GM23338 (cell line): ENCODE data around the gene TENM4. TPM values are rescaled to one million over a fixed set of nuclear protein-coding genes. Genes with fewer than 3 reads are reported as not detected.

Experiments
- ATAC-seq: fragments of 200-7000 bp; cut with Tn5 transposase; 3 replicates; pipeline ENCODE4 v1.9.1; 2020
- DNase-seq: peaks from one replicate; pipeline ENCODE4 v3.0.0-alpha.2; 2015; ENCODE audit warnings: low spot score
- H2AFZ ChIP-seq: fragments of 200-600 bp; sonication (generic); 2 replicates; pipeline ENCODE4 v1.8.0; 2016; ENCODE audit warnings: antibody characterized with exemption, mild to moderate bottlenecking, moderate library complexity
- H3F3A ChIP-seq: fragments of 200-600 bp; sonication (generic); replicated peaks from 2 replicates; pipeline ENCODE4 v1.8.0; 2017; ENCODE audit warnings: antibody characterized with exemption, mixed run types, low read depth
- H3K27ac ChIP-seq: fragments of 200-600 bp; sonication (generic); 2 replicates; pipeline ENCODE4 v1.6.1; 2016; ENCODE audit warnings: low read depth
- H3K27me3 ChIP-seq: fragments of 200-600 bp; sonication (generic); 2 replicates; pipeline ENCODE4 v1.8.0; 2016; ENCODE audit warnings: mild to moderate bottlenecking, mixed run types, moderate library complexity; ENCODE audit not compliant: insufficient read depth
- H3K36me3 ChIP-seq: fragments of 200-600 bp; sonication (generic); 2 replicates; pipeline ENCODE4 v1.8.0; 2016; ENCODE audit warnings: mild to moderate bottlenecking; ENCODE audit not compliant: insufficient read depth
- H3K4me1 ChIP-seq: fragments of 200-600 bp; sonication (generic); 2 replicates; pipeline ENCODE4 v1.8.0; 2016; ENCODE audit warnings: mild to moderate bottlenecking, moderate library complexity; ENCODE audit not compliant: insufficient read depth
- H3K4me2 ChIP-seq: fragments of 200-600 bp; sonication (generic); 2 replicates; pipeline ENCODE4 v1.7.1; 2017; ENCODE audit warnings: mixed run types
- H3K4me3 ChIP-seq: fragments of 200-600 bp; sonication (generic); 2 replicates; pipeline ENCODE4 v1.6.1; 2016; ENCODE audit warnings: mixed run types
- H3K79me2 ChIP-seq: fragments of 200-600 bp; sonication (generic); replicated peaks from 2 replicates; pipeline ENCODE4 v1.8.0; 2017; ENCODE audit warnings: mild to moderate bottlenecking; ENCODE audit not compliant: insufficient read depth
- H3K9me2 ChIP-seq: fragments of 200-600 bp; sonication (generic); 2 replicates; pipeline ENCODE4 v1.8.0; 2017; ENCODE audit not compliant: insufficient read depth
- H4K20me1 ChIP-seq: fragments of 200-600 bp; sonication (generic); replicated peaks from 2 replicates; pipeline ENCODE4 v1.8.0; 2017; ENCODE audit warnings: mild to moderate bottlenecking; ENCODE audit not compliant: insufficient read depth
- H3K27ac Mint-ChIP-seq: 2 replicates; pipeline ENCODE4 v1.8.0; 2020; ENCODE audit warnings: inconsistent platforms, mild to moderate bottlenecking, moderate library complexity, mixed read lengths
- H3K27me3 Mint-ChIP-seq: 3 replicates; pipeline ENCODE4 v1.8.0; 2022; ENCODE audit warnings: low read depth, mild to moderate bottlenecking, moderate library complexity, mixed read lengths, inconsistent platforms; ENCODE audit not compliant: insufficient read depth, poor library complexity
- H3K36me3 Mint-ChIP-seq: 3 replicates; pipeline ENCODE4 v1.8.0; 2021; ENCODE audit warnings: low read depth, mild to moderate bottlenecking, inconsistent platforms, moderate library complexity, mixed read lengths
- H3K4me1 Mint-ChIP-seq: 3 replicates; pipeline ENCODE4 v1.8.0; 2020; ENCODE audit warnings: mild to moderate bottlenecking, inconsistent platforms, mixed read lengths
- H3K4me3 Mint-ChIP-seq: 3 replicates; pipeline ENCODE4 v1.8.0; 2021; ENCODE audit warnings: moderate library complexity, mild to moderate bottlenecking, inconsistent platforms, mixed read lengths
- H3K9me3 Mint-ChIP-seq: 3 replicates; pipeline ENCODE4 v1.8.0; 2020; ENCODE audit warnings: moderate library complexity, mild to moderate bottlenecking, inconsistent platforms, mixed read lengths
- CREB1 ChIP-seq: fragments of 250-450 bp; sonication (Bioruptor Pico); IDR thresholded peaks from 2 replicates; pipeline ENCODE4 v1.5.0; 2020; ENCODE audit warnings: low read depth, mild to moderate bottlenecking, moderate library complexity
- EZH2phosphoT487 ChIP-seq: fragments of 200-600 bp; sonication (generic); IDR thresholded peaks from one replicate; pipeline ENCODE4 v1.8.1; 2018; ENCODE audit warnings: antibody characterized with exemption; ENCODE audit not compliant: unreplicated experiment
- JUNB ChIP-seq: IDR thresholded peaks from one replicate; pipeline ENCODE4 v1.6.1; 2016; ENCODE audit warnings: antibody characterized with exemption; ENCODE audit not compliant: unreplicated experiment
- POLR2AphosphoS5 ChIP-seq: IDR thresholded peaks from 2 replicates; pipeline ENCODE4 v1.6.1; 2016; ENCODE audit warnings: antibody characterized with exemption, low read depth
- STAT1 ChIP-seq: IDR thresholded peaks from one replicate; pipeline ENCODE4 v1.6.1; 2016; ENCODE audit warnings: antibody characterized with exemption; ENCODE audit not compliant: unreplicated experiment
- ZNF114 ChIP-seq: fragments of 250-450 bp; sonication (Bioruptor Pico); IDR thresholded peaks from 2 replicates; pipeline ENCODE4 v1.5.0; 2020; ENCODE audit warnings: mild to moderate bottlenecking, moderate library complexity
- ZNF331 ChIP-seq: fragments of 250-450 bp; sonication (Bioruptor Pico); IDR thresholded peaks from 2 replicates; pipeline ENCODE4 v1.5.0; 2020; ENCODE audit warnings: low read depth, mild to moderate bottlenecking, moderate library complexity
- polyA plus RNA-seq: library from polyadenylated mRNA; unstranded; fragments of >200 nt; fragmentation: Nextera tagmentation; extraction: Ambion mirVana; gene quantifications from 2 replicates; pipeline ENCODE4 v1.2.1, GENCODE V29; 2016
- total RNA-seq: library from RNA; depleted of rRNA; stranded (reverse); fragments of >200 nt; shearing (Covaris generic); gene quantifications from 2 replicates; pipeline ENCODE4 v1.2.3, GENCODE V29; 2014
- TF ChIP-seq, protein P1 (sequence below): IDR thresholded peaks from 2 replicates; pipeline ENCODE4 v1.6.1; 2016; ENCODE audit warnings: antibody characterized with exemption
- TF ChIP-seq, protein P2 (sequence below), 2 experiments: fragments of 200-600 bp in 1 of 2; sonication (generic) in 1 of 2; conservative IDR thresholded peaks; 2 replicates each; pipeline versions ENCODE4 v1.5.1 to v1.6.1; 2016 to 2017; ENCODE audit warnings: antibody characterized with exemption in 2 of 2, low read depth in 2 of 2, mild to moderate bottlenecking in 2 of 2, moderate library complexity in 1 of 2
- TF ChIP-seq, protein P3 (sequence below): fragments of 250-450 bp; sonication (Bioruptor Pico); IDR thresholded peaks from 2 replicates; pipeline ENCODE4 v1.5.0; 2020; ENCODE audit warnings: mild to moderate bottlenecking, moderate library complexity
- TF ChIP-seq, protein P4 (sequence below): IDR thresholded peaks from one replicate; pipeline ENCODE4 v1.6.1; 2018; ENCODE audit warnings: antibody characterized with exemption; ENCODE audit not compliant: unreplicated experiment

The TENM4 gene
- total and polyA plus RNA-seq, 2 experiments from 2014 or later, result 7.3 TPM

DNA sequence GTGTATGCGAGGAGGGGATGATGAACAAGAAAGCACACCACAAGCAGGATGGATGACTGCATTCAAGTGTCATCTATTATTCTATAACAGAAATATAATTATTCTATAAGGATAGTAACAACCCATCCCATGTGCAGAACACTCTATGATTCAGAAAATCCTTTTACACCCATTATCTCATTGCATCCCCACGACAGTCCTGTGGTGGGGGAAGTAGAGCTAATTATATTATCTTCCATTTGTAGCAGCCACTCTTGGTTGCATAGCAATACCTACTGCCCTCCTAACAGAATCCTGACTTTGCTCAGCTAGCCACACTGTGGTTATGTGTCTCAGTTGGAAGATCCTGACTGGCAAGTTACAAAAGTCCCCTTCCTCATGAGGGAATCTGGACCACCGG, 459.7 kb downstream of the TENM4 start:
- H4K20me1 ChIP-seq, result no peaks in the 10 kb centered on the region
- H3K36me3 ChIP-seq, result no peaks in the 10 kb centered on the region
- no peak overlapping the region for H3K27ac Mint-ChIP-seq
- H2AFZ ChIP-seq, result no peak overlapping the region
- H3F3A ChIP-seq, result no peaks in the 10 kb centered on the region
- no peaks in the 10 kb centered on the region for H3K4me1 ChIP-seq
- H3K4me2 ChIP-seq, result no peak overlapping the region
- no peaks in the 10 kb centered on the region; the same call in 2 of the 3 replicates for H3K36me3 Mint-ChIP-seq
- DNase-seq (no peak), ATAC-seq (no peak)
- H3K79me2 ChIP-seq, result no peaks in the 10 kb centered on the region
- no peak overlapping the region for H3K27ac ChIP-seq
- no peaks in the 10 kb centered on the region for H3K9me2 ChIP-seq
- H3K4me1 Mint-ChIP-seq, result no peaks in the 10 kb centered on the region
- no peaks in the 10 kb centered on the region for H3K27me3 ChIP-seq
- H3K27me3 Mint-ChIP-seq, result peaks cover 2% of the 10 kb centered on the region
- H3K9me3 Mint-ChIP-seq, result no peaks in the 10 kb centered on the region; the same call in 2 of the 3 replicates
- no peak overlapping the region for H3K4me3 ChIP-seq
- TF ChIP-seq CREB1 (CRISPR knock-in tag), result no peak
- TF ChIP-seq, protein P1, sequence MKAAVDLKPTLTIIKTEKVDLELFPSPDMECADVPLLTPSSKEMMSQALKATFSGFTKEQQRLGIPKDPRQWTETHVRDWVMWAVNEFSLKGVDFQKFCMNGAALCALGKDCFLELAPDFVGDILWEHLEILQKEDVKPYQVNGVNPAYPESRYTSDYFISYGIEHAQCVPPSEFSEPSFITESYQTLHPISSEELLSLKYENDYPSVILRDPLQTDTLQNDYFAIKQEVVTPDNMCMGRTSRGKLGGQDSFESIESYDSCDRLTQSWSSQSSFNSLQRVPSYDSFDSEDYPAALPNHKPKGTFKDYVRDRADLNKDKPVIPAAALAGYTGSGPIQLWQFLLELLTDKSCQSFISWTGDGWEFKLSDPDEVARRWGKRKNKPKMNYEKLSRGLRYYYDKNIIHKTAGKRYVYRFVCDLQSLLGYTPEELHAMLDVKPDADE, result no peak
- no peak for TF ChIP-seq EZH2phosphoT487
- TF ChIP-seq, protein P2, sequence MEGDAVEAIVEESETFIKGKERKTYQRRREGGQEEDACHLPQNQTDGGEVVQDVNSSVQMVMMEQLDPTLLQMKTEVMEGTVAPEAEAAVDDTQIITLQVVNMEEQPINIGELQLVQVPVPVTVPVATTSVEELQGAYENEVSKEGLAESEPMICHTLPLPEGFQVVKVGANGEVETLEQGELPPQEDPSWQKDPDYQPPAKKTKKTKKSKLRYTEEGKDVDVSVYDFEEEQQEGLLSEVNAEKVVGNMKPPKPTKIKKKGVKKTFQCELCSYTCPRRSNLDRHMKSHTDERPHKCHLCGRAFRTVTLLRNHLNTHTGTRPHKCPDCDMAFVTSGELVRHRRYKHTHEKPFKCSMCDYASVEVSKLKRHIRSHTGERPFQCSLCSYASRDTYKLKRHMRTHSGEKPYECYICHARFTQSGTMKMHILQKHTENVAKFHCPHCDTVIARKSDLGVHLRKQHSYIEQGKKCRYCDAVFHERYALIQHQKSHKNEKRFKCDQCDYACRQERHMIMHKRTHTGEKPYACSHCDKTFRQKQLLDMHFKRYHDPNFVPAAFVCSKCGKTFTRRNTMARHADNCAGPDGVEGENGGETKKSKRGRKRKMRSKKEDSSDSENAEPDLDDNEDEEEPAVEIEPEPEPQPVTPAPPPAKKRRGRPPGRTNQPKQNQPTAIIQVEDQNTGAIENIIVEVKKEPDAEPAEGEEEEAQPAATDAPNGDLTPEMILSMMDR (conservative IDR thresholded peaks at IDR 0.05; ENCODE audit: low read depth in 2 of 2), result no peak
- TF ChIP-seq POLR2AphosphoS5, result no peak
- TF ChIP-seq, protein P3, sequence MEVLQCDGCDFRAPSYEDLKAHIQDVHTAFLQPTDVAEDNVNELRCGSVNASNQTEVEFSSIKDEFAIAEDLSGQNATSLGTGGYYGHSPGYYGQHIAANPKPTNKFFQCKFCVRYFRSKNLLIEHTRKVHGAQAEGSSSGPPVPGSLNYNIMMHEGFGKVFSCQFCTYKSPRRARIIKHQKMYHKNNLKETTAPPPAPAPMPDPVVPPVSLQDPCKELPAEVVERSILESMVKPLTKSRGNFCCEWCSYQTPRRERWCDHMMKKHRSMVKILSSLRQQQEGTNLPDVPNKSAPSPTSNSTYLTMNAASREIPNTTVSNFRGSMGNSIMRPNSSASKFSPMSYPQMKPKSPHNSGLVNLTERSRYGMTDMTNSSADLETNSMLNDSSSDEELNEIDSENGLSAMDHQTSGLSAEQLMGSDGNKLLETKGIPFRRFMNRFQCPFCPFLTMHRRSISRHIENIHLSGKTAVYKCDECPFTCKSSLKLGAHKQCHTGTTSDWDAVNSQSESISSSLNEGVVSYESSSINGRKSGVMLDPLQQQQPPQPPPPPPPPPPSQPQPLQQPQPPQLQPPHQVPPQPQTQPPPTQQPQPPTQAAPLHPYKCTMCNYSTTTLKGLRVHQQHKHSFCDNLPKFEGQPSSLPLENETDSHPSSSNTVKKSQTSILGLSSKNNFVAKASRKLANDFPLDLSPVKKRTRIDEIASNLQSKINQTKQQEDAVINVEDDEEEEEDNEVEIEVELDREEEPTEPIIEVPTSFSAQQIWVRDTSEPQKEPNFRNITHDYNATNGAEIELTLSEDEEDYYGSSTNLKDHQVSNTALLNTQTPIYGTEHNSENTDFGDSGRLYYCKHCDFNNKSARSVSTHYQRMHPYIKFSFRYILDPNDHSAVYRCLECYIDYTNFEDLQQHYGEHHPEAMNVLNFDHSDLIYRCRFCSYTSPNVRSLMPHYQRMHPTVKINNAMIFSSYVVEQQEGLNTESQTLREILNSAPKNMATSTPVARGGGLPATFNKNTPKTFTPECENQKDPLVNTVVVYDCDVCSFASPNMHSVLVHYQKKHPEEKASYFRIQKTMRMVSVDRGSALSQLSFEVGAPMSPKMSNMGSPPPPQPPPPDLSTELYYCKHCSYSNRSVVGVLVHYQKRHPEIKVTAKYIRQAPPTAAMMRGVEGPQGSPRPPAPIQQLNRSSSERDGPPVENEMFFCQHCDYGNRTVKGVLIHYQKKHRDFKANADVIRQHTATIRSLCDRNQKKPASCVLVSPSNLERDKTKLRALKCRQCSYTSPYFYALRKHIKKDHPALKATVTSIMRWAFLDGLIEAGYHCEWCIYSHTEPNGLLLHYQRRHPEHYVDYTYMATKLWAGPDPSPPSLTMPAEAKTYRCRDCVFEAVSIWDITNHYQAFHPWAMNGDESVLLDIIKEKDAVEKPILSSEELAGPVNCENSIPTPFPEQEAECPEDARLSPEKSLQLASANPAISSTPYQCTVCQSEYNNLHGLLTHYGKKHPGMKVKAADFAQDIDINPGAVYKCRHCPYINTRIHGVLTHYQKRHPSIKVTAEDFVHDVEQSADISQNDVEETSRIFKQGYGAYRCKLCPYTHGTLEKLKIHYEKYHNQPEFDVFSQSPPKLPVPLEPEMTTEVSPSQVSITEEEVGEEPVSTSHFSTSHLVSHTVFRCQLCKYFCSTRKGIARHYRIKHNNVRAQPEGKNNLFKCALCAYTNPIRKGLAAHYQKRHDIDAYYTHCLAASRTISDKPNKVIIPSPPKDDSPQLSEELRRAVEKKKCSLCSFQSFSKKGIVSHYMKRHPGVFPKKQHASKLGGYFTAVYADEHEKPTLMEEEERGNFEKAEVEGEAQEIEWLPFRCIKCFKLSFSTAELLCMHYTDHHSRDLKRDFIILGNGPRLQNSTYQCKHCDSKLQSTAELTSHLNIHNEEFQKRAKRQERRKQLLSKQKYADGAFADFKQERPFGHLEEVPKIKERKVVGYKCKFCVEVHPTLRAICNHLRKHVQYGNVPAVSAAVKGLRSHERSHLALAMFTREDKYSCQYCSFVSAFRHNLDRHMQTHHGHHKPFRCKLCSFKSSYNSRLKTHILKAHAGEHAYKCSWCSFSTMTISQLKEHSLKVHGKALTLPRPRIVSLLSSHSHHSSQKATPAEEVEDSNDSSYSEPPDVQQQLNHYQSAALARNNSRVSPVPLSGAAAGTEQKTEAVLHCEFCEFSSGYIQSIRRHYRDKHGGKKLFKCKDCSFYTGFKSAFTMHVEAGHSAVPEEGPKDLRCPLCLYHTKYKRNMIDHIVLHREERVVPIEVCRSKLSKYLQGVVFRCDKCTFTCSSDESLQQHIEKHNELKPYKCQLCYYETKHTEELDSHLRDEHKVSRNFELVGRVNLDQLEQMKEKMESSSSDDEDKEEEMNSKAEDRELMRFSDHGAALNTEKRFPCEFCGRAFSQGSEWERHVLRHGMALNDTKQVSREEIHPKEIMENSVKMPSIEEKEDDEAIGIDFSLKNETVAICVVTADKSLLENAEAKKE (CRISPR knock-in tag), result no peak
- no peak for TF ChIP-seq ZNF331 (CRISPR knock-in tag)
- no peak for TF ChIP-seq ZNF114 (CRISPR knock-in tag)
- TF ChIP-seq STAT1, result no peak
- TF ChIP-seq JUNB, result no peak
- TF ChIP-seq, protein P4, sequence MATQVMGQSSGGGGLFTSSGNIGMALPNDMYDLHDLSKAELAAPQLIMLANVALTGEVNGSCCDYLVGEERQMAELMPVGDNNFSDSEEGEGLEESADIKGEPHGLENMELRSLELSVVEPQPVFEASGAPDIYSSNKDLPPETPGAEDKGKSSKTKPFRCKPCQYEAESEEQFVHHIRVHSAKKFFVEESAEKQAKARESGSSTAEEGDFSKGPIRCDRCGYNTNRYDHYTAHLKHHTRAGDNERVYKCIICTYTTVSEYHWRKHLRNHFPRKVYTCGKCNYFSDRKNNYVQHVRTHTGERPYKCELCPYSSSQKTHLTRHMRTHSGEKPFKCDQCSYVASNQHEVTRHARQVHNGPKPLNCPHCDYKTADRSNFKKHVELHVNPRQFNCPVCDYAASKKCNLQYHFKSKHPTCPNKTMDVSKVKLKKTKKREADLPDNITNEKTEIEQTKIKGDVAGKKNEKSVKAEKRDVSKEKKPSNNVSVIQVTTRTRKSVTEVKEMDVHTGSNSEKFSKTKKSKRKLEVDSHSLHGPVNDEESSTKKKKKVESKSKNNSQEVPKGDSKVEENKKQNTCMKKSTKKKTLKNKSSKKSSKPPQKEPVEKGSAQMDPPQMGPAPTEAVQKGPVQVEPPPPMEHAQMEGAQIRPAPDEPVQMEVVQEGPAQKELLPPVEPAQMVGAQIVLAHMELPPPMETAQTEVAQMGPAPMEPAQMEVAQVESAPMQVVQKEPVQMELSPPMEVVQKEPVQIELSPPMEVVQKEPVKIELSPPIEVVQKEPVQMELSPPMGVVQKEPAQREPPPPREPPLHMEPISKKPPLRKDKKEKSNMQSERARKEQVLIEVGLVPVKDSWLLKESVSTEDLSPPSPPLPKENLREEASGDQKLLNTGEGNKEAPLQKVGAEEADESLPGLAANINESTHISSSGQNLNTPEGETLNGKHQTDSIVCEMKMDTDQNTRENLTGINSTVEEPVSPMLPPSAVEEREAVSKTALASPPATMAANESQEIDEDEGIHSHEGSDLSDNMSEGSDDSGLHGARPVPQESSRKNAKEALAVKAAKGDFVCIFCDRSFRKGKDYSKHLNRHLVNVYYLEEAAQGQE, result no peak
- no peak overlapping the region for H3K4me3 Mint-ChIP-seq
